HG02763 (cell line): Measurements from ENCODE around the gene EWSR1.

Experiments used
- ATAC-seq: cut with Tn5 transposase; IDR thresholded peaks from one replicate; pipeline ENCODE4 v1.9.1; 2021; ENCODE audit warnings: mild to moderate bottlenecking, moderate library complexity; ENCODE audit not compliant: unreplicated experiment

EWSR1 gene

GRCh38 chr22:29302681-29303465 lies 34.8 kb downstream of the EWSR1 start:
- ATAC-seq: no peak

GRCh38 chr22:29305836-29306174 lies 37.7 kb downstream of the EWSR1 start:
- no peak for ATAC-seq

GRCh38 chr22:29306175-29306834 lies 38.2 kb downstream of the EWSR1 start, which contains the start of gene GAS2L1:
GAS2L1 (plus strand) TSS chr22:29306650; CDS start chr22:29308106, 1,456 bp downstream.
- ATAC-seq: no peak

GRCh38 chr22:29306835-29307595 lies 38.9 kb downstream of the EWSR1 start:
- no peak for ATAC-seq

- ATAC-seq: no peak
These were observed 39.6 kb downstream of the EWSR1 start for GRCh38 chr22:29307596-29308147.

- ATAC-seq: no peak
These were observed 40.2 kb downstream of the EWSR1 start for GRCh38 chr22:29308148-29308790.

- no peak for ATAC-seq
These were observed 40.8 kb downstream of the EWSR1 start for GRCh38 chr22:29308791-29309262.

GRCh38 chr22:29309332-29310064 lies 41.4 kb downstream of the EWSR1 start:
- no peak for ATAC-seq

GRCh38 chr22:29310065-29310862 lies 42.2 kb downstream of the EWSR1 start:
- ATAC-seq: no peak

- ATAC-seq: no peak
These were observed 42.8 kb downstream of the EWSR1 start for GRCh38 chr22:29310863-29311339.

- ATAC-seq: no peak
These were observed 43.6 kb downstream of the EWSR1 start for GRCh38 chr22:29311464-29312217.

GRCh38 chr22:29312218-29313125 lies 44.4 kb downstream of the EWSR1 start:
- ATAC-seq: no peak

- ATAC-seq: no peak
These were observed 45.1 kb downstream of the EWSR1 start for GRCh38 chr22:29313126-29313575.

- ATAC-seq: no peak
These were observed 45.8 kb downstream of the EWSR1 start for GRCh38 chr22:29313576-29314466.

GRCh38 chr22:29314537-29315285 lies 46.6 kb downstream of the EWSR1 start:
- ATAC-seq: no peak
